Subcutaneous adipose tissue (tissue), 4 donors: ENCODE data around the gene COL3A1. TPM values are rescaled to one million over a fixed set of nuclear protein-coding genes. Genes with fewer than 3 reads are reported as not detected.

Experiments
- total RNA-seq, 4 donors: library from RNA; depleted of rRNA; stranded (reverse); fragments of >200 nt; gene quantifications; one replicate each; pipeline ENCODE4 v1.1.0, GENCODE V29; 2016
- TF ChIP-seq, protein P1 (sequence below): fragments of 450-650 bp; IDR thresholded peaks from one replicate; pipeline ENCODE4 v1.5.1; 2016; ENCODE audit warnings: low read depth, mild to moderate bottlenecking, control low read depth, antibody characterized with exemption, moderate library complexity

Gene COL3A1
- total RNA-seq, 4 donors from 2014 or later: 115 to 629 (median 242) TPM

GRCh38 chr2:189045836-189046235, 71.7 kb downstream of the COL3A1 start:
- TF ChIP-seq, protein P1, sequence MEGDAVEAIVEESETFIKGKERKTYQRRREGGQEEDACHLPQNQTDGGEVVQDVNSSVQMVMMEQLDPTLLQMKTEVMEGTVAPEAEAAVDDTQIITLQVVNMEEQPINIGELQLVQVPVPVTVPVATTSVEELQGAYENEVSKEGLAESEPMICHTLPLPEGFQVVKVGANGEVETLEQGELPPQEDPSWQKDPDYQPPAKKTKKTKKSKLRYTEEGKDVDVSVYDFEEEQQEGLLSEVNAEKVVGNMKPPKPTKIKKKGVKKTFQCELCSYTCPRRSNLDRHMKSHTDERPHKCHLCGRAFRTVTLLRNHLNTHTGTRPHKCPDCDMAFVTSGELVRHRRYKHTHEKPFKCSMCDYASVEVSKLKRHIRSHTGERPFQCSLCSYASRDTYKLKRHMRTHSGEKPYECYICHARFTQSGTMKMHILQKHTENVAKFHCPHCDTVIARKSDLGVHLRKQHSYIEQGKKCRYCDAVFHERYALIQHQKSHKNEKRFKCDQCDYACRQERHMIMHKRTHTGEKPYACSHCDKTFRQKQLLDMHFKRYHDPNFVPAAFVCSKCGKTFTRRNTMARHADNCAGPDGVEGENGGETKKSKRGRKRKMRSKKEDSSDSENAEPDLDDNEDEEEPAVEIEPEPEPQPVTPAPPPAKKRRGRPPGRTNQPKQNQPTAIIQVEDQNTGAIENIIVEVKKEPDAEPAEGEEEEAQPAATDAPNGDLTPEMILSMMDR: no peak

- TF ChIP-seq, protein P1: no peak
Observed at GRCh38 chr2:189046320-189046719, 72.1 kb downstream of the COL3A1 start.

DNA sequence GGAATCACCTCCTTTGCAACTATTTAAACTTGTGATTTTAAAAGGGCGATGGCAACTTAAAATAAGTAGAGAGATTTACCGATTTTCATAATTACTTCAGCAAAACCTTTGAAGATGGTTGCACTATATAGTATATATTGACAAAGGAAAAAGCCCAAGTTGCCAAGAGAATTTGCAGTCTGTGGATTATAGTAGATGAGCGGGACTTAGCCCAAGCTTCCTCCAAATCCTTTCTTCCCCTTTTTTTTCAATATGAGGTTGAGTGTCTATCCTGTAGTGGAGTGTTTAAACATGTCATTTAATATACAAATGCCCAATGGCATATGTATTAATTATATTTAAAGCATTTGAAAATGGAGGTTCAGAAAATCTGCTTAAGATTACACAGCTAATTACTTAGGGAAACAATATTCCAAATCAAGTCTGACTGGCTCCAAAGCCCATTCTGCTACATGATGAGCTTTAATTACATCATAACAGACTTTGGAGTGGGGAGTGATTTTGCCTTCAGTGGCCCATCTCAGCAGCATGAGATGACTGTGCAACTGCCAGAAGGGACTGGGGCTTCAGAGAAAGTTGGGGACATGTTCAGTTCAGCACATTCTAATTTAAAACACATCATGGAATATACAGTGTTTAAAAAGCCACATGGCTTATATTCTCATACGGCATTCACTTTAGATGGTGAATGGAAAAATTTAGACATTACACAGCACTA, 73.2 kb downstream of the COL3A1 start:
- TF ChIP-seq, protein P1: no peak

- TF ChIP-seq, protein P1: no peak
Observed at GRCh38 chr2:189048189-189048588, 74.0 kb downstream of the COL3A1 start.

- TF ChIP-seq, protein P1: no peak
Observed at GRCh38 chr2:189049709-189050164, 75.6 kb downstream of the COL3A1 start.

DNA sequence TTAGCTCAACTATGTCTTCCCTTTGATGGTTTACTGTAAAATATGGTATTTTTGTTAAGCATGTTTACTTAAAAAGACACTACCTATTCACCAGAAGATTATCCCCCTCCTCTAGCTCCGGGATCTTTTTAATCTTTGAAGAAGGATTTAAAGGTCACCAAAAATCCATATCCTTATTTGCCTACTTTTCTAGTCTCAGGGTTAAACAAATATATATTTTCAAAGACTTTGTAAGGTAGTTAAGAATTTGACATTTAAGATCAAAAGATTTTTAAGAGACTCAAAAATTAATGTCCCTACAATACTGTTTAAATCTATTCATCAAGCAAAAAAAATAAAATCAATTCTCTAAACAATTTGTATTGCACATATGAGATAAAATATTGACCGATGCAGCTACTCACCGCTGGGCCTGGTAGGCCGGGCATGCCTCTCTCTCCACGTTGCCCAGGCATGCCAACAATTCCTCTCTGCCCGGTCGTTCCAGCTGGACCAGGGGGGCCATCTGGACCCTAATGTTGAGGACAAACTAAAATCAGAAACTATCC, 76.1 kb downstream of the COL3A1 start:
- TF ChIP-seq, protein P1: no peak

DNA sequence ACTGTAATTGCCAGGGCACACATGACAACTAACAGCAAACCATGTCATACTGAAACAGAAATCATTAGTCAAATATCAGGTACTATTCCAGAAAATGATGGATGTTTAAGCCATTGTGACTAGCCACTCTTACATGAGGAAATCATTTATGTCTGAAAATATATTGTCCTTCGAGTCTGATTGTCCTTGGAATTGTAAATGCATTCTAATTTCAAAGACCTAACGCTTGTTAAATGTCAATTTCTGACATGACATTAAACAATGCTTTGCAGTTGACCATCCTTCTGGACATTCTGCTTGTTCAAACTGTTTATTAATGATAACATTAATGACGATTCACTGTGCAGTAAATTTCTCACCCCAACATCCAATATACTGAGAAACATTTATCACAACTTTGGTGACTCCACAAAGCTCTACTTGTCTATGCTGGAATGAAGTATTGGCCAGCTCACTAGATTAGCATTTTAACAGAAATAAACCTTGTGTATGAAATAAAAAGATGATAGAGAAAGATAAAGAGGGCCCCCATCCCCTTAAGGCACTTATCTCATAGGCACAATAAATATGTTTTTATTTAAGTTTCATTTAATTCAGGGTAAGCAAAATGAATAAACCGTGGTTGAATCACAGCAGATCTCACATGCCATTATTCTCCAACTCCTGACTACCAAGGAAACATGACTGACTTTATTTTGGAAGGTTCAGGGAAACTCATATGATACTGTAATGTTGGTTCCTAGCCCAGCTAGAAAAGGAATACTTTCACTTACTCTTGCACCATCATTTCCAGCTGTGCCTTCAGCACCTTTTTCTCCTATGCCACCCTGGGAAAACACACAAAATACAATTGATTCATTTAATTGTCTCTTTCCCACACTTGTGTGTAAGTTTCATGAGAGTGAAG, 82.3 kb downstream of the COL3A1 start:
- TF ChIP-seq, protein P1: no peak
